Adrenal gland (tissue), 12 donors: ENCODE data around the gene NAB2. TPM values are rescaled to one million over a fixed set of nuclear protein-coding genes. Genes with fewer than 3 reads are reported as not detected.
A peak's percentile ranks its signal among the peaks of the same experiment; 100 is the strongest.
"Not testable (repeated sequence)": the region's sequence is repeated elsewhere in the genome, so short reads cannot be mapped to it uniquely, and the experiment has no call there.

ENCODE experiments used
- DNase-seq, 7 donors: peaks; one replicate each; pipeline ENCODE4 v3.0.0-alpha.2; 2019 to 2020
- H3K27ac ChIP-seq, 5 donors: fragments of 200-600 bp; sonication (generic) in 4 of 5; 1 replicate in 3 of 5; 2 replicates in 2 of 5; pipeline versions ENCODE4 v1.5.1 to v1.8.0; 2016 to 2020; ENCODE audit warnings: mild to moderate bottlenecking in 1 of 5
- H3K27me3 ChIP-seq: fragments of 200-600 bp; 2 replicates; pipeline ENCODE4 v1.8.0; 2021
- H3K36me3 ChIP-seq, 2 donors: fragments of 200-600 bp; replicated peaks in 1 of 2; 1 replicate in 1 of 2; 2 replicates in 1 of 2; pipeline versions ENCODE4 v1.5.1 to v1.8.0; 2018 to 2022
- H3K4me1 ChIP-seq, 2 donors: fragments of 200-600 bp; replicated peaks in 1 of 2; 1 replicate in 1 of 2; 2 replicates in 1 of 2; pipeline versions ENCODE4 v1.5.1 to v1.8.0; 2018 to 2021
- H3K4me3 ChIP-seq, 4 donors: fragments of 200-600 bp; sonication (generic) in 3 of 4; one replicate each; pipeline ENCODE4 v1.5.1; 2016 to 2018
- H3K9me3 ChIP-seq, 3 donors: fragments of 200-600 bp; sonication (generic) in 1 of 3; replicated peaks in 1 of 3; 1 replicate in 2 of 3; 2 replicates in 1 of 3; pipeline versions ENCODE4 v1.5.1 to v1.8.0; 2016 to 2021
- CTCF ChIP-seq, 6 experiments: fragments of 450-650 bp in 4 of 6; fragments of 200-600 bp in 2 of 6; sonication (generic) in 1 of 6; IDR thresholded peaks; 1 replicate in 5 of 6; 2 replicates in 1 of 6; pipeline versions ENCODE4 v1.5.1 to v1.8.0; 2016 to 2021; ENCODE audit warnings: antibody characterized with exemption in 6 of 6, mild to moderate bottlenecking in 2 of 6, moderate library complexity in 1 of 6
- POLR2A ChIP-seq, 2 donors: fragments of 450-650 bp; IDR thresholded peaks; one replicate each; pipeline ENCODE4 v1.6.1; 2017; ENCODE audit warnings: antibody characterized with exemption in 2 of 2, mild to moderate bottlenecking in 2 of 2, moderate library complexity in 1 of 2
- WGBS, 4 donors: extraction: QIAGEN DNeasy Blood & Tissue Kit in 2 of 4; methylation state at CpG; one replicate each; pipeline versions ENCODE4 v1.1.5 to v1.1.7; 2013 to 2017; 5-methylcytosine and 5-hydroxymethylcytosine counted together
- intact Hi-C, 2 donors: fragments of 100-400 bp; cut with DNase I; formaldehyde crosslinking; loops; one replicate each; pipeline versions ENCODE4 v1.14.1 to v1.15.0; 2022 to 2023
- polyA plus RNA-seq, 3 donors: library from polyadenylated mRNA; stranded (reverse); fragments of 200-250 nt in 2 of 3; fragments of 350-450 nt in 1 of 3; fragmentation: Illumina TruSeq in 1 of 3; extraction: RNeasy Lipid Tissue Mini Kit (QIAGEN cat#74804) in 1 of 3; gene quantifications; one replicate each; pipeline ENCODE4 v1.2.3, GENCODE V29; 2013 to 2014
- total RNA-seq, 9 donors: library from RNA; depleted of rRNA in 4 of 9; stranded (reverse); fragments of >200 nt in 4 of 9; fragments of 120-200 nt in 1 of 9; fragmentation: NEBNext Ultra II Directional in 1 of 9; extraction: Animal tissue kit (Norgen Biotek cat#: 25700) in 1 of 9; gene quantifications; one replicate each; pipeline versions ENCODE4 v1.1.0 to v1.2.4, GENCODE V29; 2013 to 2023
- donor health status: healthy with polysubstance abuse.
- donor health status: Bipolar disorder and iron deficiency.
- donor health status: DM: yes; HTN: yes; CAD: no.
- donor health status: DM: no; HTN: no; CAD: no.
- donor health status: DM: no; HTN: no; CAD: no.
- donor health status: DM: yes; HTN: yes; CAD: no.

The NAB2 gene
- total and polyA plus RNA-seq, 12 donors = 9.4 to 64.6 (median 18.7) TPM

GRCh38 chr12:57069523-57069922 lies 19.4 kb upstream of the NAB2 start:
- no peak overlapping the region for H3K4me3 ChIP-seq
- no peaks in the 10 kb centered on the region for H3K9me3 ChIP-seq
- peaks cover 5 to 6% of the 10 kb centered on the region in 2 donors for H3K4me1 ChIP-seq
- peak overlapping the region in 4 of 5 donors; percentile 47 to 84 (median 70) for H3K27ac ChIP-seq
- no peaks in the 10 kb centered on the region for H3K27me3 ChIP-seq
- peaks cover 0 to 11% of the 10 kb centered on the region in 2 donors for H3K36me3 ChIP-seq
- intact Hi-C loops = loop anchor here in 1 of 2 donors (5.0 kb wide), 1 partner anchor 113 kb away; no protein-coding TSS in a partner anchor
- DNase-seq = peak; percentile 76 to 93 (median 85)
- WGBS, 4 donors = 19 to 20% (median 19%) methylated on average over 3 of the region's 3 CpGs
- TF ChIP-seq POLR2A (IDR thresholded peaks at IDR 0.05) = peak in 1 of 2 donors; percentile 4
- peak; percentile 76 to 98 (median 95) for TF ChIP-seq CTCF (IDR thresholded peaks at IDR 0.05)

- H3K36me3 ChIP-seq = peaks cover 0 to 11% of the 10 kb centered on the region in 2 donors
- no peak for DNase-seq
- WGBS, 4 donors = 81 to 93% (median 86%) methylated on average over 2 of the region's 2 CpGs
- no peak overlapping the region for H3K4me3 ChIP-seq
- intact Hi-C loops = loop anchor here in 1 of 2 donors (10.0 kb wide), 1 partner anchor 112 kb away; no protein-coding TSS in a partner anchor
- H3K4me1 ChIP-seq = peaks cover 8 to 10% of the 10 kb centered on the region in 2 donors
- TF ChIP-seq POLR2A (IDR thresholded peaks at IDR 0.05) (no peak), CTCF (IDR thresholded peaks at IDR 0.05) (no peak)
- no peaks in the 10 kb centered on the region for H3K9me3 ChIP-seq
- no peak overlapping the region for H3K27ac ChIP-seq
- no peaks in the 10 kb centered on the region for H3K27me3 ChIP-seq
These were observed 16.3 kb upstream of the NAB2 start for GRCh38 chr12:57072661-57073060.

- 96 to 98% (median 97%) methylated on average over 6 of the region's 6 CpGs for WGBS, 4 donors
- H3K27ac ChIP-seq, H3K27me3 ChIP-seq, H3K4me3 ChIP-seq, DNase-seq, H3K9me3 ChIP-seq: not testable (repeated sequence)
- peaks cover 0 to 11% of the 10 kb centered on the region in 2 donors for H3K36me3 ChIP-seq
- intact Hi-C loops = loop anchor here in 1 of 2 donors (10.0 kb wide), 1 partner anchor 111 kb away; no protein-coding TSS in a partner anchor
- H3K4me1 ChIP-seq = peaks cover 13 to 16% of the 10 kb centered on the region in 2 donors
These were observed 15.1 kb upstream of the NAB2 start for GRCh38 chr12:57073566-57074450.

GRCh38 chr12:57078519-57079404 lies 10.2 kb upstream of the NAB2 start, which contains the start of gene NEMP1:
NEMP1 (minus strand) TSS chr12:57078791; CDS start chr12:57078745, 46 bp downstream.
- DNase-seq = peak; percentile 96 to 100 (median 99)
- Histone ChIP-seq H3K36me3 (no peaks in the 10 kb centered on the region), H3K27me3 (no peaks in the 10 kb centered on the region), H3K4me3 (peak within 1 kb of the TSS in 3 of 4 donors; percentile 54 to 77 (median 64)), H3K9me3 (no peaks in the 10 kb centered on the region), H3K27ac (peak within 1 kb of the TSS; percentile 23 to 83 (median 73)), H3K4me1 (peaks cover 12 to 19% of the 10 kb centered on the region in 2 donors)
- TF ChIP-seq POLR2A (IDR thresholded peaks at IDR 0.05) = peak in 1 of 2 donors; percentile 63
- no peak for TF ChIP-seq CTCF (IDR thresholded peaks at IDR 0.05)
- intact Hi-C loops = loop anchor here in 1 of 2 donors (5.0 to 10.0 kb wide), 2 partner anchors 34 to 106 kb away; partner anchors contain the start of gene STAT6
- WGBS, 4 donors = 0 to 1% (median 0%) methylated on average over 24 to 39 of the region's 39 CpGs
